Measurements from ENCODE around the gene RASL10A.

RASL10A gene

DNA sequence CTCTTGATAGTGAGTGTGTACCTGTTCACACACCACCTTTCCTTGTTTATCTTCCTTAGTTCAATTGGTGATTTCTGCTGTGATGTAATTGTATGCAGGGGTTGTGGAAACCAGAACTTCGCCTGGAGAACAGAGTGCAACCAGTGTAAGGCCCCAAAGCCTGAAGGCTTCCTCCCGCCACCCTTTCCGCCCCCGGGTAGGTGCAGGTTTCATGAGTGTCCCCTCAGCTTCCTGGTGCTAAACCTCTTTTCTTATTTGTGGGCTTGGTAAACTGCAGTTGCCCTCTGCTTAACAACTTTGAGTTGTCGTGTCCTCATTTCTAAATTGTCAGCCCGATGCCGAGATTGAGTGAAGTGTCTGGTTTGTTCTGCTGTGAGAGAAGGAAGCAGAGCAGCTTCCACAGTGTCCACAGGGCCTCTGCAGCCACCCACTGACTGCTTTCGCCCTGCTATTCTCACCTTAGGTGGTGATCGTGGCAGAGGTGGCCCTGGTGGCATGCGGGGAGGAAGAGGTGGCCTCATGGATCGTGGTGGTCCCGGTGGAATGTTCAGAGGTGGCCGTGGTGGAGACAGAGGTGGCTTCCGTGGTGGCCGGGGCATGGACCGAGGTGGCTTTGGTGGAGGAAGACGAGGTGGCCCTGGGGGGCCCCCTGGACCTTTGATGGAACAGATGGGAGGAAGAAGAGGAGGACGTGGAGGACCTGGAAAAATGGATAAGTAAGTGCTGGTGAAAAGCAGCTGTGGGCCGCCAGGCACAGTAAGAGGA lies 16.2 kb downstream of the RASL10A start:
- Histone ChIP-seq H3K9me3 (ENCODE audit: low read length) (no peaks in the 10 kb centered on the region), H3K4me1 (ENCODE audit: insufficient read depth, low read length) (peaks cover 16% of the 10 kb centered on the region), H3K9ac (ENCODE audit: low read length) (no peak overlapping the region), H3K36me3 (ENCODE audit: insufficient read depth, low read length) (peaks cover 65% of the 10 kb centered on the region), H3K4me3 (ENCODE audit: low read depth in 1 of 2, low read length in 2 of 2) (no peak overlapping the region), H3K27me3 (ENCODE audit: control insufficient read depth in 1 of 2, insufficient read depth in 2 of 2, low read length in 2 of 2) (no peaks in the 10 kb centered on the region), H3K27ac (ENCODE audit: low read depth, low read length) (no peak overlapping the region)

DNA sequence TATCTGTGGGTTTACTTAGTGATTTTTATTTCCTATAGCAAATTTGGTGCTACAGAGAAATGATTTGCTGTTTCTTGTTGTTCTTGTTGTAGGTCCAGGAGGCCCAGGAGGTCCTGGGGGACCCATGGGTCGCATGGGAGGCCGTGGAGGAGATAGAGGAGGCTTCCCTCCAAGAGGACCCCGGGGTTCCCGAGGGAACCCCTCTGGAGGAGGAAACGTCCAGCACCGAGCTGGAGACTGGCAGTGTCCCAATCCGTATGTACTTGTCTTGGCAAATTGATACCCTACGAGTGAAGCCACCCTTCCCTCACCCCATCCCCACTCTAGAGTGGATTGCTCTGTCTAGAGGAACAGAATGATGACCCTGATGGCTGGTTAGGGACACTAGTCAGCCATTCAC lies 16.9 kb downstream of the RASL10A start:
- Histone ChIP-seq H3K9me3 (ENCODE audit: low read length) (no peaks in the 10 kb centered on the region), H3K4me1 (ENCODE audit: insufficient read depth, low read length) (peaks cover 16% of the 10 kb centered on the region), H3K36me3 (ENCODE audit: insufficient read depth, low read length) (peaks cover 71% of the 10 kb centered on the region), H3K27me3 (ENCODE audit: control insufficient read depth in 1 of 2, insufficient read depth in 2 of 2, low read length in 2 of 2) (no peaks in the 10 kb centered on the region), H3K9ac (ENCODE audit: low read length) (no peak overlapping the region), H3K27ac (ENCODE audit: low read depth, low read length) (no peak overlapping the region), H3K4me3 (ENCODE audit: low read depth in 1 of 2, low read length in 2 of 2) (no peak overlapping the region)

DNA sequence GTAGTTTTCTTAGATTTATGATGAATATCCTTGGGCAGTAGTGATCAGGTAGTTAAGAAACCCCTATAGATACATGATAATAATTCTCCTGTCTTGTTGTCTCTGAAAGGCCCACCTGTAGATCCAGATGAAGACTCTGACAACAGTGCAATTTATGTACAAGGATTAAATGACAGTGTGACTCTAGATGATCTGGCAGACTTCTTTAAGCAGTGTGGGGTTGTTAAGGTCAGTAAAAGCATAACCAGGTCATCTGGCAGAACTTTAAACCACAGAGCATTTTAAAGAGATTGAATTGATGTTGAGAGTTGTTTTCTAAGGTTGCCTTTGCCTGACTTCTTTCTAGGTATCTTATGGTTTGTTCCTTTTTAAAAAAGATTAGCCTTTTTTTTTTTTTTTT lies 23.1 kb downstream of the RASL10A start:
- Histone ChIP-seq H3K4me1 (ENCODE audit: insufficient read depth, low read length) (peaks cover 20% of the 10 kb centered on the region), H3K27me3 (ENCODE audit: control insufficient read depth in 1 of 2, insufficient read depth in 2 of 2, low read length in 2 of 2) (no peaks in the 10 kb centered on the region), H3K9ac (ENCODE audit: low read length) (no peak overlapping the region), H3K36me3 (ENCODE audit: insufficient read depth, low read length) (peaks cover 93% of the 10 kb centered on the region), H3K27ac (ENCODE audit: low read depth, low read length) (no peak overlapping the region), H3K9me3 (ENCODE audit: low read length) (no peaks in the 10 kb centered on the region), H3K4me3 (ENCODE audit: low read depth in 1 of 2, low read length in 2 of 2) (no peak overlapping the region)

DNA sequence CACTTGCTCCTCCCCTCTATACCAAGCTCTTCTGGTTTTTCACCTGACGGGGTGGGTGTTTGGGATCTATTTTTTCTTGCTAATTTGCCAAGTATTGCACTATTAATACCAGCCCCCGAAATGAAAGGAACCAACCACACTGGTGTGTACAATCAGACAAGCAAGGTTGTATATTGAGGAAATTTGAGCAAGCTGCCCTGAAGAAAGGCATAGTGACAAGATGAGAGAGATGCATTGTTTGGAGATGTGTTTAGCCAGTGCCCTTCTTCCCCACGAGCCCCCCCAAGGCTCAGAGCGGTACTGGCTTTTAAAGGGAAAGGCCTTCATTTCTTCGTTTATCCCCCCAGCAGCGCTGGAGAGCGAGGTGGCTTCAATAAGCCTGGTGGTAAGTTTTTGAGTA lies 24.3 kb downstream of the RASL10A start:
- Histone ChIP-seq H3K27me3 (ENCODE audit: control insufficient read depth in 1 of 2, insufficient read depth in 2 of 2, low read length in 2 of 2) (no peaks in the 10 kb centered on the region), H3K9ac (ENCODE audit: low read length) (no peak overlapping the region), H3K4me3 (ENCODE audit: low read depth in 1 of 2, low read length in 2 of 2) (no peak overlapping the region), H3K4me1 (ENCODE audit: insufficient read depth, low read length) (peaks cover 20% of the 10 kb centered on the region), H3K36me3 (ENCODE audit: insufficient read depth, low read length) (peaks cover 93% of the 10 kb centered on the region), H3K9me3 (ENCODE audit: low read length) (no peaks in the 10 kb centered on the region), H3K27ac (ENCODE audit: low read depth, low read length) (no peak overlapping the region)

DNA sequence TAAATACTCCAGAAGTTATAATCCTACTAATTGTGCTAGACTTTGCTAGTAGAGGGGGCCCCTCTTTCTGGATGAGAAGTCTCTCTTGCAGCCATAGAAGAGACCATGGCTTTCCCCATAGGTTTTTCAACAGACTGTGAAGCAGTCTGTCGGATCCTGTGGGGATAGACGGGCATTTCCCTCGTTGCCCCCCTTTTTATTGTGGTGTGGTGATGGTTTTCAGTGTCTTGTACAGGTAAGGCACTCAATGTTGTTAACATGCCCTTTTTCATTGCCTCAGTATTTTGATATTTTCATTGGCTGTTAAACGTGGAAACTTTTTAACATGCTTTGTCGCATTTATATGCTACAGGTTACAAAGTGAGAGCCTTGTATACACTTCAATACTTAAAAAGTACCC lies 25.4 kb downstream of the RASL10A start:
- no peaks in the 10 kb centered on the region for H3K9me3 ChIP-seq (ENCODE audit: low read length)
- H3K27ac ChIP-seq (ENCODE audit: low read depth, low read length): no peak overlapping the region
- peaks cover 93% of the 10 kb centered on the region for H3K36me3 ChIP-seq (ENCODE audit: insufficient read depth, low read length)
- peaks cover 20% of the 10 kb centered on the region for H3K4me1 ChIP-seq (ENCODE audit: insufficient read depth, low read length)
- H3K4me3 ChIP-seq (ENCODE audit: low read depth in 1 of 2, low read length in 2 of 2): no peak overlapping the region
- no peaks in the 10 kb centered on the region for H3K27me3 ChIP-seq (ENCODE audit: control insufficient read depth in 1 of 2, insufficient read depth in 2 of 2, low read length in 2 of 2)
- H3K9ac ChIP-seq (ENCODE audit: low read length): no peak overlapping the region

DNA sequence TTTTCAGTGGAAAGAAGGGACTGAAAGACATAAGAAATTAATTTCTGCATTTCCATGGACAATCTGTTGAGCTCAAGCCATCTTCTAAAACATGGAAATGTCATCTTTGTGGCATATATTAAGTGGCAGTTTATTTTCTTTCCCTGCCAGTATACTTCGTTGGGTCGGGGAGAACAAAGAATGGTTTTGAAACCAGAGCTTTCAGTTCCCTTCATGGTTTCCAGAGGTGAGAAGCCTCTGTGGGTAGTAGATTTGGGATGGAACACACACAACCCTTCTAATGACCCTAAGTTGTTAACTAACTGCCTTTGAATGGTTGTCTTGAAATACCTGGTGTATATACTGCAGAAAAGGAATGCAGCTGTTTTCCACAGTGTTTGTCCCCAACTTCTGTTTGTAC lies 26.7 kb downstream of the RASL10A start:
- H3K27ac ChIP-seq (ENCODE audit: low read depth, low read length): no peak overlapping the region
- no peaks in the 10 kb centered on the region for H3K9me3 ChIP-seq (ENCODE audit: low read length)
- no peaks in the 10 kb centered on the region for H3K27me3 ChIP-seq (ENCODE audit: control insufficient read depth in 1 of 2, insufficient read depth in 2 of 2, low read length in 2 of 2)
- peaks cover 20% of the 10 kb centered on the region for H3K4me1 ChIP-seq (ENCODE audit: insufficient read depth, low read length)
- no peak overlapping the region for H3K4me3 ChIP-seq (ENCODE audit: low read depth in 1 of 2, low read length in 2 of 2)
- H3K36me3 ChIP-seq (ENCODE audit: insufficient read depth, low read length): peaks cover 94% of the 10 kb centered on the region
- H3K9ac ChIP-seq (ENCODE audit: low read length): no peak overlapping the region

DNA sequence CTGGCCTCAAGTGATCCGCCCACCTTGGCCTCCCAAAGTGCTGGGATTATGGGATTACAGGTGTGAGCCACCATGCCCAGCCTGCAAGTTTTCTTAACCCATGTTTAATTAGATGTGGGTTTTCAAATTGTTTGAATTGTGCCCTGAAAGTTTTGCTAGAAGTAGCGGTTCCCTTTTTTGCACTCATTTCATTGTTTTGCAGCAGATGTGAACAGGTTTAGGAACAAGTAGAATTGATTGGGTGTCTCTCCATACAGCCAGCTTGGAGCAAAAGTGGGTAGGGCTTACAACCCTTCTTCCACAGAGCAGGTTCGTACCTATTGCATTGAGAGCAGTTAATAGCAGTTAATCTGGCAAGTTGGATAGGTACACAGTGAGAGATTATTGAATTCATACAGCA lies 31.3 kb downstream of the RASL10A start:
- H3K4me1 ChIP-seq (ENCODE audit: insufficient read depth, low read length): peaks cover 7% of the 10 kb centered on the region
- H3K27ac ChIP-seq (ENCODE audit: low read depth, low read length): no peak overlapping the region
- peaks cover 89% of the 10 kb centered on the region for H3K36me3 ChIP-seq (ENCODE audit: insufficient read depth, low read length)
- no peaks in the 10 kb centered on the region for H3K9me3 ChIP-seq (ENCODE audit: low read length)
- no peak overlapping the region for H3K4me3 ChIP-seq (ENCODE audit: low read depth in 1 of 2, low read length in 2 of 2)
- H3K9ac ChIP-seq (ENCODE audit: low read length): no peak overlapping the region
- H3K27me3 ChIP-seq (ENCODE audit: control insufficient read depth in 1 of 2, insufficient read depth in 2 of 2, low read length in 2 of 2): no peaks in the 10 kb centered on the region

DNA sequence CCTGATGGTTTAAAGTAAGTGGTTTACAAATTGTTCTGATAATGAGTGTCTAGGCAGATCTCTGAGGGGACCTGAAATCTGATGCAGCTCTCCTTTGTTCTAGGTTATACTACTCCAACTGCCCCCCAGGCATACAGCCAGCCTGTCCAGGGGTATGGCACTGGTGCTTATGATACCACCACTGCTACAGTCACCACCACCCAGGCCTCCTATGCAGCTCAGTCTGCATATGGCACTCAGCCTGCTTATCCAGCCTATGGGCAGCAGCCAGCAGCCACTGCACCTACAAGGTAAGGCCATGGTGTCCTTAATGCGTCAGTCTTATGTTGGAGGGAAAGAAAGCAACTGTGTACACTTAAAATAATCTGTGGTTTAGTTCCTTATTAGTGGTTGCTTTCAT lies 37.6 kb downstream of the RASL10A start:
- no peaks in the 10 kb centered on the region for H3K27me3 ChIP-seq (ENCODE audit: control insufficient read depth in 1 of 2, insufficient read depth in 2 of 2, low read length in 2 of 2)
- no peak overlapping the region for H3K27ac ChIP-seq (ENCODE audit: low read depth, low read length)
- H3K9me3 ChIP-seq (ENCODE audit: low read length): no peaks in the 10 kb centered on the region
- H3K4me3 ChIP-seq (ENCODE audit: low read depth in 1 of 2, low read length in 2 of 2): no peak overlapping the region
- no peak overlapping the region for H3K9ac ChIP-seq (ENCODE audit: low read length)
- H3K36me3 ChIP-seq (ENCODE audit: insufficient read depth, low read length): peaks cover 81% of the 10 kb centered on the region
- peaks cover 21% of the 10 kb centered on the region for H3K4me1 ChIP-seq (ENCODE audit: insufficient read depth, low read length)

DNA sequence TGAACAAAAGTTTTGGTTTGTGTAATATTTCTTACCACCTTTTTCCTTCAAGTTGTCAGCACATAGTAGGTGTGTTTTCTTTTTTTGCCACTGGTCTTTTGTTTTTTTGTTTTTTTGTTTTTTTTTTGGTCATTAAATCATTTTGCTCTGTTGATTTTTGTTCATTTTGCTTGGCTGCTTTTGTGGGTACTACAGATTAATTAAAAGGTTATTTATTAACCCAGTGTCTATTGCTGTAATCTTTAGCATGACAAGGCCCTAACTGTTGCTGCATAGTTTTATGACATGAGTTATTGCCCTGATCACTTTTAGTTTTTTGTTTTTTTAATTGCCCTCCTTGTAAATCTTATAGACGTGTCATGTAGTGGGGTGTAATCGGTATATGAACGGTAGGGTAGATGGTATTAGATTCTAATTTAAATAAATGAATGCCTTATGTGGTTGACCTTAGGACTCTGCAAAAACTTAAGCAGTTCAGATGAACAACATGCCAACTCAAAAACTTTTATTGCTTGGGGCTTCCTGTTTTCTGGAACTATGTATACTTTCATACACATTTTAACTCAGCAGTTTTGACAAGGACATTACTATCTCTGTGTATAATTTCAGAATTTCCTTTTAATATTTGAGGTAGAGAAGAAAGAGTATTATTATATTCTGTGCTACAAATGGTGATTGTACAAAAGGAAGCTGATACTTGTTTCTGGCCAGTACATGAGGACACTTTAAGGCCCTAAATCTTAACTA lies 39.5 kb downstream of the RASL10A start:
- H3K4me3 ChIP-seq (ENCODE audit: low read depth in 1 of 2, low read length in 2 of 2): no peak overlapping the region
- no peaks in the 10 kb centered on the region for H3K27me3 ChIP-seq (ENCODE audit: control insufficient read depth in 1 of 2, insufficient read depth in 2 of 2, low read length in 2 of 2)
- H3K4me1 ChIP-seq (ENCODE audit: insufficient read depth, low read length): peaks cover 39% of the 10 kb centered on the region
- H3K9me3 ChIP-seq (ENCODE audit: low read length): no peaks in the 10 kb centered on the region
- H3K9ac ChIP-seq (ENCODE audit: low read length): no peak overlapping the region
- H3K36me3 ChIP-seq (ENCODE audit: insufficient read depth, low read length): peaks cover 72% of the 10 kb centered on the region
- H3K27ac ChIP-seq (ENCODE audit: low read depth, low read length): no peak overlapping the region

DNA sequence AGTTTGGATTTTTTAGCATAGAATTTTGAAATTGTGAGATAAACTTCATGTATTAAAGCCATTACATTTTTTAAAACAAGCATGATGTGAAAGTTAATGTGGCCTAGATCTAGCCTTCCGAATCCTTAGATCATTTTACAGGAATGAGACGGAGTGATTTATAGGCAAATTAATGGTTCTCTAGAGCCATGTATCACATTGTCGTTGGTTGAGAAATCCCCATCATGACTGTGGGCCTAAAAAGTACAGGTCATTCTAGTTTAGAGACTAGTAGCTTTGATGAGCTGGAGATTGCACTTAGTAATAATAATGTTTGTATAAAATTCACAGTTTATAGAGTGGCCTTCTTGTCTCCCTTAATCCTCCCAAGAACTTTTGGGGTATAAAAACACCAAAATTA lies 40.3 kb downstream of the RASL10A start:
- Histone ChIP-seq H3K27me3 (ENCODE audit: control insufficient read depth in 1 of 2, insufficient read depth in 2 of 2, low read length in 2 of 2) (no peaks in the 10 kb centered on the region), H3K9me3 (ENCODE audit: low read length) (no peaks in the 10 kb centered on the region), H3K36me3 (ENCODE audit: insufficient read depth, low read length) (peaks cover 68% of the 10 kb centered on the region), H3K4me3 (ENCODE audit: low read depth in 1 of 2, low read length in 2 of 2) (no peak overlapping the region), H3K27ac (ENCODE audit: low read depth, low read length) (no peak overlapping the region), H3K4me1 (ENCODE audit: insufficient read depth, low read length) (peaks cover 48% of the 10 kb centered on the region), H3K9ac (ENCODE audit: low read length) (no peak overlapping the region)

DNA sequence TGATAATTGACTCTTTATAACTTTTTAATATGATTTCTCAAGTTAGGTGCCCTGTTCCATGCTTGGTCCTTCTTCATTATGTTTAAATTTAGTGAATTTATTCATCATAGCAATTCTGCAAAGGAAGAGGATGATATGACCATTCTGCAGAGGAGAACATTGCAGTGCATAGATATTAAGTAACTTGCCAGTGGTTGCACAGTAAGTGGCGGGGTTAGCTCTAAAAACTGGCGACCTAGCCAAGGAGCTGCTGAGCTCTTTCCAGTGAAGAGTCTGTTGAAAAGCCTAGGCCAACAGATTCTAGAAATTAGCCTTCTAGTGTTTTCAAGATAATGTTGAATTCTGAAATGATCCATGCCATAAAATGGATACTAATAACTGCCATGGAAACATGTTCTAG lies 42.9 kb downstream of the RASL10A start:
- Histone ChIP-seq H3K4me1 (ENCODE audit: insufficient read depth, low read length) (peaks cover 56% of the 10 kb centered on the region), H3K4me3 (ENCODE audit: low read depth in 1 of 2, low read length in 2 of 2) (no peak overlapping the region)

More for the DNA sequence above, 42.9 kb downstream of the RASL10A start:
- Histone ChIP-seq H3K9ac (ENCODE audit: low read length) (no peak overlapping the region), H3K27ac (ENCODE audit: low read depth, low read length) (no peak overlapping the region), H3K9me3 (ENCODE audit: low read length) (no peaks in the 10 kb centered on the region), H3K36me3 (ENCODE audit: insufficient read depth, low read length) (peaks cover 45% of the 10 kb centered on the region), H3K27me3 (ENCODE audit: control insufficient read depth in 1 of 2, insufficient read depth in 2 of 2, low read length in 2 of 2) (no peaks in the 10 kb centered on the region)
